ENCODE data around the gene MSH2. TPM values are rescaled to one million over a fixed set of nuclear protein-coding genes. Genes with fewer than 3 reads are reported as not detected.
"Not testable (repeated sequence)": the region's sequence is repeated elsewhere in the genome, so short reads cannot be mapped to it uniquely, and the experiment has no call there.

Gene MSH2
- total and polyA plus RNA-seq, 2 experiments from 2014 or later: 20.8 to 27.7 TPM

GRCh38 chr2:47414682-47415458, 11.9 kb downstream of the MSH2 start:
- 93% methylated on average over 7 of the region's 7 CpGs for WGBS (ENCODE audit: low lambda C conversion rate, missing lambda C conversion rate)
- DNase-seq (ENCODE audit: low spot score): no peak

GRCh38 chr2:47420214-47420613, 17.3 kb downstream of the MSH2 start:
- no peaks in the 10 kb centered on the region for H3K36me3 ChIP-seq (replicated peaks; ENCODE audit: insufficient read depth, low read depth)
- TF ChIP-seq CTCF (IDR thresholded peaks at IDR 0.05; ENCODE audit: poor library complexity) (no peak), EZH2phosphoT487 (IDR thresholded peaks at IDR 0.05; ENCODE audit: low read depth, severe bottlenecking, unreplicated experiment) (no peak), EZH2 (IDR thresholded peaks at IDR 0.05; ENCODE audit: borderline replicate concordance) (no peak)
- no peak for DNase-seq (ENCODE audit: low spot score)

More at GRCh38 chr2:47414682-47415458, 11.9 kb downstream of the MSH2 start:
- H3K9me2 ChIP-seq (replicated peaks; ENCODE audit: insufficient read depth): no peaks in the 10 kb centered on the region
- no peak overlapping the region for H2AFZ ChIP-seq
- no peaks in the 10 kb centered on the region for H3K79me2 ChIP-seq
- H3K27me3 ChIP-seq: no peaks in the 10 kb centered on the region
- no peaks in the 10 kb centered on the region for H3K9me3 ChIP-seq (ENCODE audit: low read depth)
- H3K36me3 ChIP-seq (replicated peaks; ENCODE audit: insufficient read depth, low read depth): no peaks in the 10 kb centered on the region
- no peaks in the 10 kb centered on the region for H3K4me1 ChIP-seq (ENCODE audit: insufficient read depth)
- H3K27ac ChIP-seq: no peak overlapping the region
- H4K20me1 ChIP-seq (ENCODE audit: insufficient read depth, poor library complexity, severe bottlenecking): no peaks in the 10 kb centered on the region
- TF ChIP-seq EZH2 (IDR thresholded peaks at IDR 0.05; ENCODE audit: borderline replicate concordance) (no peak), CTCF (IDR thresholded peaks at IDR 0.05; ENCODE audit: poor library complexity) (no peak), EZH2phosphoT487 (IDR thresholded peaks at IDR 0.05; ENCODE audit: low read depth, severe bottlenecking, unreplicated experiment) (no peak)
- no peak overlapping the region for H3K4me3 ChIP-seq
- H3K4me2 ChIP-seq: no peak overlapping the region

GRCh38 chr2:47420683-47421082, 17.7 kb downstream of the MSH2 start:
- not testable (repeated sequence) for DNase-seq (ENCODE audit: low spot score); H3K27me3 ChIP-seq; H2AFZ ChIP-seq; H3K36me3 ChIP-seq (replicated peaks; ENCODE audit: insufficient read depth, low read depth); H3K4me1 ChIP-seq (ENCODE audit: insufficient read depth); H3K4me3 ChIP-seq; H3K9me3 ChIP-seq (ENCODE audit: low read depth); H3K79me2 ChIP-seq; H3K9me2 ChIP-seq (replicated peaks; ENCODE audit: insufficient read depth); H3K4me2 ChIP-seq; H3K27ac ChIP-seq; H4K20me1 ChIP-seq (ENCODE audit: insufficient read depth, poor library complexity, severe bottlenecking)
- WGBS (ENCODE audit: low lambda C conversion rate, missing lambda C conversion rate): 75% methylated on average over 9 of the region's 10 CpGs

More at GRCh38 chr2:47420214-47420613, 17.3 kb downstream of the MSH2 start:
- H4K20me1 ChIP-seq (ENCODE audit: insufficient read depth, poor library complexity, severe bottlenecking): no peaks in the 10 kb centered on the region
- H3K9me3 ChIP-seq (ENCODE audit: low read depth): no peaks in the 10 kb centered on the region
- H3K27ac ChIP-seq: no peak overlapping the region
- no peaks in the 10 kb centered on the region for H3K9me2 ChIP-seq (replicated peaks; ENCODE audit: insufficient read depth)
- no peak overlapping the region for H2AFZ ChIP-seq
- WGBS (ENCODE audit: low lambda C conversion rate, missing lambda C conversion rate): 90% methylated on average over 2 of the region's 2 CpGs
- H3K4me1 ChIP-seq (ENCODE audit: insufficient read depth): no peaks in the 10 kb centered on the region
- H3K79me2 ChIP-seq: no peaks in the 10 kb centered on the region
- no peak overlapping the region for H3K4me3 ChIP-seq
- no peaks in the 10 kb centered on the region for H3K27me3 ChIP-seq
- no peak overlapping the region for H3K4me2 ChIP-seq

GRCh38 chr2:47422016-47422415, 19.1 kb downstream of the MSH2 start:
- no peaks in the 10 kb centered on the region for H3K9me2 ChIP-seq (replicated peaks; ENCODE audit: insufficient read depth)
- WGBS (ENCODE audit: low lambda C conversion rate, missing lambda C conversion rate): 100% methylated on average over 4 of the region's 4 CpGs
- TF ChIP-seq EZH2phosphoT487 (IDR thresholded peaks at IDR 0.05; ENCODE audit: low read depth, severe bottlenecking, unreplicated experiment) (no peak), EZH2 (IDR thresholded peaks at IDR 0.05; ENCODE audit: borderline replicate concordance) (no peak), CTCF (IDR thresholded peaks at IDR 0.05; ENCODE audit: poor library complexity) (no peak)
- DNase-seq (ENCODE audit: low spot score): no peak
- H3K4me1 ChIP-seq (ENCODE audit: insufficient read depth): no peaks in the 10 kb centered on the region
- no peak overlapping the region for H3K4me3 ChIP-seq
- no peak overlapping the region for H3K4me2 ChIP-seq
- H3K27ac ChIP-seq: no peak overlapping the region
- H3K36me3 ChIP-seq (replicated peaks; ENCODE audit: insufficient read depth, low read depth): no peaks in the 10 kb centered on the region
- no peaks in the 10 kb centered on the region for H3K27me3 ChIP-seq
- no peak overlapping the region for H2AFZ ChIP-seq
- no peaks in the 10 kb centered on the region for H3K79me2 ChIP-seq
- H4K20me1 ChIP-seq (ENCODE audit: insufficient read depth, poor library complexity, severe bottlenecking): no peaks in the 10 kb centered on the region
- H3K9me3 ChIP-seq (ENCODE audit: low read depth): no peaks in the 10 kb centered on the region
